B cell (primary cell): ENCODE results near the gene CECR2. TPM values are rescaled to one million over a fixed set of nuclear protein-coding genes. Genes with fewer than 3 reads are reported as not detected.

Source experiments
- ATAC-seq: fragments of 200-7000 bp; cut with Tn5 transposase; one replicate; pipeline ENCODE4 v1.10.0; 2021; ENCODE audit warnings: low read depth, mild to moderate bottlenecking, moderate number of reproducible peaks, moderate library complexity
- CTCF ChIA-PET: fragments of 350-600 bp; sonication (Branson Sonifier 250); formaldehyde crosslinking; loops from one replicate; lab custom pipeline; 2021; ENCODE audit warnings: antibody characterized with exemption, inconsistent platforms; lab: Charles Lee
- POLR2A ChIA-PET: fragments of 350-600 bp; sonication (Branson Sonifier 250); formaldehyde crosslinking; loops from one replicate; lab custom pipeline; 2021; ENCODE audit warnings: antibody characterized with exemption; lab: Charles Lee
- DNase-seq: peaks from one replicate; pipeline ENCODE4 v3.0.0; 2013
- H2AFZ ChIP-seq: 2 replicates; pipeline ENCODE4 v1.6.1; 2012; ENCODE audit warnings: mild to moderate bottlenecking, low read depth, low read length; ENCODE audit not compliant: insufficient read depth, poor library complexity, severe bottlenecking
- H3K27ac ChIP-seq, 2 donors: 1 replicate in 1 of 2; 2 replicates in 1 of 2; pipeline ENCODE4 v1.5.1; 2012 to 2013; ENCODE audit warnings: low read length in 2 of 2, mild to moderate bottlenecking in 2 of 2, moderate library complexity in 1 of 2
- H3K27me3 ChIP-seq, 4 experiments: fragments of 200-600 bp in 1 of 4; sonication (generic) in 1 of 4; replicated peaks in 1 of 4; 1 replicate in 2 of 4; 2 replicates in 2 of 4; pipeline versions ENCODE4 v1.6.1 to v1.7.0; 2013 to 2016; ENCODE audit warnings: low read length in 3 of 4, mild to moderate bottlenecking in 2 of 4, mixed read lengths in 1 of 4, moderate library complexity in 1 of 4; ENCODE audit not compliant: insufficient read depth in 4 of 4, control insufficient read depth in 3 of 4; ENCODE audit errors: control extremely low read depth in 1 of 4
- H3K36me3 ChIP-seq, 2 experiments: replicated peaks in 1 of 2; 1 replicate in 1 of 2; 2 replicates in 1 of 2; pipeline versions ENCODE4 v1.6.1 to v1.7.1; 2013; ENCODE audit warnings: low read length in 1 of 2; ENCODE audit not compliant: insufficient read depth in 2 of 2, control insufficient read depth in 1 of 2; ENCODE audit errors: control extremely low read depth in 1 of 2, extremely low read depth in 1 of 2
- H3K4me1 ChIP-seq, 2 donors: fragments of 200-600 bp in 1 of 2; sonication (generic) in 1 of 2; 1 replicate in 1 of 2; 2 replicates in 1 of 2; pipeline versions ENCODE4 v1.5.1 to v1.6.1; 2013 to 2017; ENCODE audit warnings: low read length in 2 of 2; ENCODE audit not compliant: control insufficient read depth in 2 of 2, insufficient read depth in 2 of 2
- H3K4me2 ChIP-seq: replicated peaks from 2 replicates; pipeline ENCODE3; 2012; ENCODE audit warnings: mild to moderate bottlenecking, low read depth, low read length; ENCODE audit not compliant: poor library complexity, severe bottlenecking
- H3K4me3 ChIP-seq, 5 experiments: fragments of 200-600 bp in 1 of 5; sonication (generic) in 1 of 5; 1 replicate in 3 of 5; 2 replicates in 2 of 5; pipeline versions ENCODE4 v1.5.1 to v1.7.0; 2011 to 2016; ENCODE audit warnings: low read length in 4 of 5, mild to moderate bottlenecking in 4 of 5, low read depth in 2 of 5, control low read depth in 1 of 5, moderate library complexity in 1 of 5; ENCODE audit not compliant: insufficient read depth in 1 of 5; ENCODE audit errors: control extremely low read depth in 1 of 5, extremely low read depth in 1 of 5
- H3K79me2 ChIP-seq: fragments of 200-600 bp; sonication (generic); one replicate; pipeline ENCODE4 v1.6.0; 2016; ENCODE audit warnings: low read length; ENCODE audit not compliant: control insufficient read depth, insufficient read depth
- H3K9ac ChIP-seq: fragments of 200-600 bp; sonication (generic); 2 replicates; pipeline ENCODE4 v1.6.1; 2017; ENCODE audit warnings: mild to moderate bottlenecking, low read length, moderate library complexity
- H3K9me3 ChIP-seq, 3 donors: one replicate each; pipeline versions ENCODE4 v1.6.1 to v1.7.1; 2013; ENCODE audit warnings: low read length in 2 of 3; ENCODE audit not compliant: control insufficient read depth in 2 of 3, insufficient read depth in 1 of 3; ENCODE audit errors: control extremely low read depth in 1 of 3
- H4K20me1 ChIP-seq: 2 replicates; pipeline ENCODE4 v1.6.0; 2012; ENCODE audit warnings: mild to moderate bottlenecking, low read length; ENCODE audit not compliant: insufficient read depth, control insufficient read depth, poor library complexity, severe bottlenecking
- H3K27ac Mint-ChIP-seq: one replicate; pipeline ENCODE4 v1.8.0; 2021; ENCODE audit warnings: mixed read lengths
- H3K27me3 Mint-ChIP-seq: one replicate; pipeline ENCODE4 v1.8.0; 2021; ENCODE audit warnings: mixed read lengths
- H3K4me1 Mint-ChIP-seq: one replicate; pipeline ENCODE4 v1.8.0; 2021; ENCODE audit warnings: mixed read lengths
- H3K4me3 Mint-ChIP-seq: one replicate; pipeline ENCODE4 v1.8.0; 2021; ENCODE audit warnings: mixed read lengths
- H3K9me3 Mint-ChIP-seq: one replicate; pipeline ENCODE4 v1.8.0; 2022; ENCODE audit warnings: mixed read lengths; ENCODE audit not compliant: insufficient read depth
- CTCF ChIP-seq: fragments of 200-600 bp; IDR thresholded peaks from one replicate; pipeline ENCODE4 v1.8.0; 2022; ENCODE audit warnings: antibody characterized with exemption, mild to moderate bottlenecking
- EZH2 ChIP-seq: IDR thresholded peaks from 2 replicates; pipeline ENCODE4 v1.6.1; 2012; ENCODE audit warnings: borderline replicate concordance, low read depth, mild to moderate bottlenecking, moderate library complexity, low read length; ENCODE audit not compliant: insufficient read depth, poor library complexity, severe bottlenecking
- WGBS: methylation state at CpG from one replicate; pipeline ENCODE4 v1.1.5; 2013; ENCODE audit warnings: missing lambda C conversion rate; ENCODE audit not compliant: insufficient coverage; 5-methylcytosine and 5-hydroxymethylcytosine counted together
- intact Hi-C: fragments of 100-400 bp; cut with micrococcal nuclease; formaldehyde crosslinking; loops from one replicate; pipeline ENCODE4 v1.10.0; 2022
- polyA plus RNA-seq: library from polyadenylated mRNA; depleted of rRNA; stranded (reverse); fragments of >200 nt; gene quantifications from 2 replicates; pipeline ENCODE4 v1.2.3, GENCODE V29; 2012
- total RNA-seq, 2 donors: library from RNA; stranded (reverse); fragments of 120-200 nt in 1 of 2; gene quantifications; 1 replicate in 1 of 2; 2 replicates in 1 of 2; pipeline versions ENCODE4 v1.2.3 to v1.2.4, GENCODE V29; 2013 to 2022

CECR2 gene
- total and polyA plus RNA-seq, 2 donors (not counting 1 experiment from before 2014, with no cell fraction given): 0.13 to 6.6 TPM

GRCh38 chr22:17436981-17437412, 67.7 kb downstream of the CECR2 start:
- H3K4me1 ChIP-seq: peaks cover 7 to 8% of the 10 kb centered on the region in 2 donors
- intact Hi-C loops: no loop called here

GRCh38 chr22:17438026-17438425, 68.8 kb downstream of the CECR2 start:
- ChIA-PET CTCF (no interaction called here), POLR2A (interaction anchor here (0.5 kb wide), 1 partner anchor 162 kb away, joined by 8 read pairs; no protein-coding TSS in a partner anchor)
- Histone ChIP-seq H3K36me3 (no peaks in the 10 kb centered on the region), H2AFZ (no peak overlapping the region), H3K27me3 (peaks cover 0 to 7% (median 0%) of the 10 kb centered on the region in 4 experiments), H3K4me2 (no peak overlapping the region), H4K20me1 (no peaks in the 10 kb centered on the region), H3K4me1 (peaks cover 6 to 8% of the 10 kb centered on the region in 2 donors), H3K9me3 (no peaks in the 10 kb centered on the region), H3K4me3 (no peak overlapping the region), H3K9ac (no peak overlapping the region), H3K27ac (no peak overlapping the region), H3K79me2 (no peaks in the 10 kb centered on the region)
- intact Hi-C loops: no loop called here
- TF ChIP-seq EZH2 (no peak), CTCF (no peak)
- ATAC-seq (no peak), DNase-seq (no peak)
- Mint-ChIP-seq H3K27ac (no peak overlapping the region), H3K27me3 (peaks cover 26% of the 10 kb centered on the region), H3K9me3 (no peaks in the 10 kb centered on the region), H3K4me3 (no peak overlapping the region), H3K4me1 (peaks cover 14% of the 10 kb centered on the region)
- WGBS: no CpG with 5 or more reads among the region's 2 CpGs

More at GRCh38 chr22:17436981-17437412, 67.7 kb downstream of the CECR2 start:
- Histone ChIP-seq H3K27ac (no peak overlapping the region), H3K27me3 (peaks cover 0 to 7% (median 0%) of the 10 kb centered on the region in 4 experiments), H3K4me3 (no peak overlapping the region), H2AFZ (no peak overlapping the region), H4K20me1 (no peaks in the 10 kb centered on the region), H3K9ac (no peak overlapping the region), H3K36me3 (no peaks in the 10 kb centered on the region), H3K9me3 (no peaks in the 10 kb centered on the region), H3K79me2 (no peaks in the 10 kb centered on the region), H3K4me2 (no peak overlapping the region)
- WGBS: 50% methylated on average over 8 of the region's 8 CpGs
- no peak overlapping the region for H3K27ac Mint-ChIP-seq
- H3K4me3 Mint-ChIP-seq: no peak overlapping the region
- POLR2A ChIA-PET: no interaction called here
- TF ChIP-seq CTCF: no peak
- no peak for TF ChIP-seq EZH2
- ATAC-seq (no peak), DNase-seq (no peak)
- CTCF ChIA-PET: interaction anchor here (0.7 to 1.3 kb wide), 4 partner anchors 9 to 223 kb away, joined by 3 to 4 read pairs (median 3); no protein-coding TSS in a partner anchor
- peaks cover 27% of the 10 kb centered on the region for H3K27me3 Mint-ChIP-seq
- H3K4me1 Mint-ChIP-seq: peaks cover 14% of the 10 kb centered on the region
- H3K9me3 Mint-ChIP-seq: no peaks in the 10 kb centered on the region
